ENCODE data around the gene TNC. TPM values are rescaled to one million over a fixed set of nuclear protein-coding genes. Genes with fewer than 3 reads are reported as not detected.

The TNC gene
- total RNA-seq, 4 donors from 2014 or later, result 4.8 to 47.0 (median 17.3) TPM

- intact Hi-C loops (cut with DNase I; ENCODE audit: low total_unique reads), result no loop called here
These were observed 126.1 kb downstream of the TNC start for GRCh38 chr9:114991861-114992260.

GRCh38 chr9:114990901-114991300, 127.1 kb downstream of the TNC start:
- WGBS, 2 donors, result 70 to 72% methylated on average over 6 of the region's 6 CpGs
- H3K4me3 ChIP-seq (ENCODE audit: low read depth, poor library complexity, severe bottlenecking), result no peak overlapping the region
- no peak for DNase-seq (ENCODE audit: low spot score in 2 of 2)
- intact Hi-C loops (cut with DNase I; ENCODE audit: low total_unique reads), result no loop called here
- TF ChIP-seq CTCF (IDR thresholded peaks at IDR 0.05), result no peak
- TF ChIP-seq POLR2A (IDR thresholded peaks at IDR 0.05), result no peak

More at GRCh38 chr9:114991861-114992260, 126.1 kb downstream of the TNC start:
- TF ChIP-seq POLR2A (IDR thresholded peaks at IDR 0.05), result no peak
- no peak for TF ChIP-seq CTCF (IDR thresholded peaks at IDR 0.05)
- no peak overlapping the region for H3K4me3 ChIP-seq (ENCODE audit: low read depth, poor library complexity, severe bottlenecking)
- 67 to 76% methylated on average over 7 of the region's 7 CpGs for WGBS, 2 donors
- no peak for DNase-seq (ENCODE audit: low spot score in 2 of 2)

- no peak for TF ChIP-seq POLR2A (IDR thresholded peaks at IDR 0.05)
- no peak for TF ChIP-seq CTCF (IDR thresholded peaks at IDR 0.05)
- 61 to 63% methylated on average over 4 of the region's 4 CpGs for WGBS, 2 donors
- H3K4me3 ChIP-seq (ENCODE audit: low read depth, poor library complexity, severe bottlenecking), result no peak overlapping the region
- intact Hi-C loops (cut with DNase I; ENCODE audit: low total_unique reads), result no loop called here
- DNase-seq (ENCODE audit: low spot score in 2 of 2), result no peak
These were observed 128.2 kb downstream of the TNC start for GRCh38 chr9:114989600-114990410.

- intact Hi-C loops (cut with DNase I; ENCODE audit: low total_unique reads), result no loop called here
- 88 to 89% methylated on average over 8 of the region's 8 CpGs for WGBS, 2 donors
- TF ChIP-seq CTCF (IDR thresholded peaks at IDR 0.05) (no peak), POLR2A (IDR thresholded peaks at IDR 0.05) (no peak)
- no peak overlapping the region for H3K4me3 ChIP-seq (ENCODE audit: low read depth, poor library complexity, severe bottlenecking)
- no peak for DNase-seq (ENCODE audit: low spot score in 2 of 2)
These were observed 128.9 kb downstream of the TNC start for GRCh38 chr9:114988962-114989599.

- no peak overlapping the region for H3K4me3 ChIP-seq (ENCODE audit: low read depth, poor library complexity, severe bottlenecking)
- 96 to 100% methylated on average over 1 of the region's 1 CpG for WGBS, 2 donors
- DNase-seq (ENCODE audit: low spot score in 2 of 2), result no peak
- intact Hi-C loops (cut with DNase I; ENCODE audit: low total_unique reads), result no loop called here
- TF ChIP-seq POLR2A (IDR thresholded peaks at IDR 0.05) (no peak), CTCF (IDR thresholded peaks at IDR 0.05) (no peak)
These were observed 130.8 kb downstream of the TNC start for GRCh38 chr9:114987116-114987515.

Data from lower leg skin (tissue), 4 donors.